ENCODE measurements around the gene DEF6.
"Not testable (repeated sequence)": the region's sequence is repeated elsewhere in the genome, so short reads cannot be mapped to it uniquely, and the experiment has no call there.

The DEF6 gene

GRCh38 chr6:35312076-35312800, 14.6 kb downstream of the DEF6 start:
- DNase-seq, result no peak

- no peak for DNase-seq
Observed at GRCh38 chr6:35312807-35313206, 15.2 kb downstream of the DEF6 start.

GRCh38 chr6:35317483-35318195, 20.0 kb downstream of the DEF6 start:
- no peak for DNase-seq

DNA sequence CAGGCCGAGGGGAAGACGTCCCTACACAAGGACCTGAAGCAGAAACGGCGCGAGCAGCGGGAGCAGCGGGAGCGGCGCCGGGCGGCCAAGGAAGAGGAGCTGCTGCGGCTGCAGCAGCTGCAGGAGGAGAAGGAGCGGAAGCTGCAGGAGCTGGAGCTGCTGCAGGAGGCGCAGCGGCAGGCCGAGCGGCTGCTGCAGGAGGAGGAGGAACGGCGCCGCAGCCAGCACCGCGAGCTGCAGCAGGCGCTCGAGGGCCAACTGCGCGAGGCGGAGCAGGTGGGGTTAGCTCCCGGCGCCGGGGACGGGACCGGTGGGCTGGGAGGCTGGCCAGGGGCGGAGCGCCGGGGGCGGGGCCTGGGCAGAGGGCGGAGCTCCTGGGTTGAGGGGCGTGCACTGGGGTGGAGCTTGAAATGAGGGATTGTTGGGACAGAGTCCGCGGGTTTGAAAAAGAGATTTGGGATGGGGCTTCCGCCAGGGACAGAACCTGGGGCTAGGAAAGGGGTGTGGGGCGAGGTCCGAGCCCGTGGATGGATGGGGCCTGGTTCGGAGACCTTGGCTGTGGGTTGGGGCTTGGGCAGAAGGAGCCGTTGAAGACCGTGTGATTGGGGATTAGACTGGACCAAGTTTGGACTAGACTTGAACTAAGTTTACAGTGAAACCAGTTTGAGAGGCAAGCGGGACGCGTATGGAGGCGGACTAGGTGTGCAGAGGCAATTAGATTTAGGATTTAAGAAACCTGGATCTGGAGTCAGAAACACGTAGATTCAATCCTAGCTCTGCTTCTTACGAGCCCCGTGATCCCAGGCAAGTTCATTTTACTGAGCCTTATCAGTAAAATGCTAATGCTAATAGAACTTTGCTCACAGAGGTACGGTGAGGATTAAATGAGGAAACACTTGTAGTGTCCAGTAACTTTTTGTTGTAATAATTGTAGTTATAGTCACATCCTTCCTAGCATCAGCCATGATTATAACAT, 20.9 kb downstream of the DEF6 start:
- peak; percentile 96 for DNase-seq

GRCh38 chr6:35319346-35320030, 21.9 kb downstream of the DEF6 start:
- peak; percentile 35 for DNase-seq

DNA sequence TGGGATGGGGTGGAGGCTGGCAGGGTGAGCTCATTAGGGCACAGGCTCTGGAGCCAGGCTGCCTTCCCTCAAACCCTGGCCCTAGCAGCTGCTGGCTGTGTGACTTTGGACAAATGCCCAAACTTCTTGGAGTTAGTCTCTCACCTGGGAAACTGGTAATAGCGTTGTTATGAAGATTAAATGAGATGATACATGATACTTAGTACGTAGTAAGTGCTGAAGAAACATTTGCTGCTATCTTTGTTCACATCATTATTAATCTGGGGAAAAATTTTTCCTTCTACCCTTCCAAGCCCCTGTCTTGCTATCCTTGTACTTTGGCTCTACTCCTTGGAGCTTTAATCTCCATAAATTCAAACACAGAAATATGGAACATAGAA, 22.4 kb downstream of the DEF6 start:
- no peak for DNase-seq

GRCh38 chr6:35321091-35321490, 23.5 kb downstream of the DEF6 start:
- DNase-seq, result no peak

DNA sequence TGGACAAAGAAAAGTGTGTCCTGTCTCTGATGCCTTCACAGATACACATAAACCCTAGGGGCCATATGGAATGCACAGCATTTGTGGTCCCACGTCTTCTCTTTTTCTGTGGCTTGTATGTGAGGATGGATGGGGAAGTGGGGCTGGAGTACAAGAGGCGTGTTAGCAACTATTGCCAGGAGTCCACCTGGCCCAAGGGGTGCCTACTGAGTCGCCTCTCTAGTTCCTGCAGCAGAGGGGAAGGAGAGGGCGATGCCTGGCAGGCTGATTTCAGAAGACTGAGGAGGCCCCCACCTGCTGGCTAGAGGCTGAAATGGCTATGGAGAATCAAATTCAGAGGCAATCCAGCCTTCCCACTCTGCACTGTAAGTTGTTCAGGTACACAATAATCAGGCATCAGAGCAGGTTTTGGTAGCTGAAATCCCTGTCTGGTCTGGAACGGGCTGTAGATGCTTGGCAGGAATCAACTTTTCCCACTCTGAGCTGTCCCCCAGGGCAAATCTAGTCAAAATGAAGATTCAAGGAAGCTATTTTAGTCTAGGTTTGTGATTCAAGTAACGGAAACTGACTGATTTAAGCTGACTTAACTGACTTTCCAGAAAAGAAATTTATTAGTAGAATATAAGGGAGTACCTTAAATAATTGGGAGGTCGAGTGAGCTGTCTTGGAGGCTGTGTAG, 29.9 kb downstream of the DEF6 start:
- peak; percentile 81 for DNase-seq

DNA sequence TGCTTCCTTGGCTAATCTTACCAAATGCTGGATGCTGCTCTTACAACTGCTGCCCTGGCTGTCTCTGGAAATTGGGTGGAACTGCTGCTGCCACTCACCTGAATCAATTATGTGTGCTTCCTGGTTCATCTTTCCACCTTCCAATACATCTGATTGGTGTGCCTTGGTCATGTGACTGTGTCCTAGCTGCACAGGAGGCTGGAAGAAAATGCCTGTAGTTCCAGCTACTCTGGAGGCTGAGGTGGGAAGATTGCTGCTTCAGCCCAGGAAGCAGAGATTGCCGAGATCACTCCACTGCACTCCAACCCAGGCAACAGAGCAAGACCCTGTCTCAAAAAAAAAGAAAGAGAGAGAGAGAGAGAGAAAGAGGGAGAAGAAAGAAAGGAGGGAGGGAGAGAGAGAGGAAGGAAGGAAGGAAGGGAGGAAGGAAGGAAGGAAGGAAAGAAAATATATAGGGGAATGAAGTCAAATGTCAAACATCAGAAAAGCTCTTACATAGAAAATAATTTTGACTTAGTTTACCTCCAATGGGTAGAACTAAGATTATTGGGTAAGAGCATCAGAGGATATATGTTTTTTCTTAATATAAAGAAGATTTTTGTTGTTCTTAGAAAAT, 30.6 kb downstream of the DEF6 start:
- DNase-seq, result no peak

GRCh38 chr6:35328965-35329364, 31.3 kb downstream of the DEF6 start:
- not testable (repeated sequence) for DNase-seq

GRCh38 chr6:35330541-35331119, 33.0 kb downstream of the DEF6 start:
- peak; percentile 61 for DNase-seq

- not testable (repeated sequence) for DNase-seq
Observed at GRCh38 chr6:35332074-35332887, 34.7 kb downstream of the DEF6 start.

- DNase-seq, result no peak
Observed at GRCh38 chr6:35341557-35341956, 43.9 kb downstream of the DEF6 start.

- peak; percentile 99 for DNase-seq
Observed at GRCh38 chr6:35342258-35343091, 44.9 kb downstream of the DEF6 start, which contains the start of gene PPARD. Gene PPARD (plus strand): TSS chr6:35342558. CDS start chr6:35411088, 68,530 bp downstream.

- DNase-seq, result no peak
Observed at GRCh38 chr6:35343092-35343834, 45.6 kb downstream of the DEF6 start.

DNA sequence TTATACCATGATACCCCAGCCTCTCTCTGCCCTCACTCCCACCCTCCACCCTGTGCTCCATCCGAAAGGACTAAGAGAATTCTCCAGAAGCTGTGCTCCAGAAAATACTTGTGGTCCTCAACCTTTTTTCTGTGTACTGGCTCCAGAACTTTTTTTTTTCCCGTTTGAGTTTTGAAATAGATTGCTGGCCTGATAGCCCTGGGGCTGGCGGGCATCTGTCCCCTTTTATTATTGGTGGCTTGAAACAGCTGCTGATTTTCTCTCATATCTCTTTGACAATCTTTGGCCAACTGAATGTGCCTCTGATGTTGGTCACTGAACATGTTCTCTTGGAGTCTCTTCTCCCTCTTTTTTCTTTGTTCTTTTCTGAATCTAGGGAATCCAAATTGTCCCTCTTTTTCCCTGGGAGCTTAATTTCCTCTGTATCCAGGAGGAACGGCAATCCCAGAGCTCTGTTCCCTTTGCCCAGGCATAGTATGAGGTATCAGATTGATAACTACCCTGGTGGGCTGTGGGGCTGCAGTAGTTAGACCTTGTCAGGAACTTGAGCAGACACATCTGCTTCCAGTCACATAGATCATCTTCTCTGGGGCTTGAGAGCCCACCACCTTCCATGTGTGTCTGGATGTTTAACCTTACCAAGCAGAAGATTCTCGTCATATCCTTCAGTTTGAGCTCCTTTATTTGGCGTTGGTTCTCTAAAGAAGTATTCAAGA, 46.4 kb downstream of the DEF6 start:
- no peak for DNase-seq

GRCh38 chr6:35351422-35351821, 53.8 kb downstream of the DEF6 start:
- DNase-seq, result no peak

DNA sequence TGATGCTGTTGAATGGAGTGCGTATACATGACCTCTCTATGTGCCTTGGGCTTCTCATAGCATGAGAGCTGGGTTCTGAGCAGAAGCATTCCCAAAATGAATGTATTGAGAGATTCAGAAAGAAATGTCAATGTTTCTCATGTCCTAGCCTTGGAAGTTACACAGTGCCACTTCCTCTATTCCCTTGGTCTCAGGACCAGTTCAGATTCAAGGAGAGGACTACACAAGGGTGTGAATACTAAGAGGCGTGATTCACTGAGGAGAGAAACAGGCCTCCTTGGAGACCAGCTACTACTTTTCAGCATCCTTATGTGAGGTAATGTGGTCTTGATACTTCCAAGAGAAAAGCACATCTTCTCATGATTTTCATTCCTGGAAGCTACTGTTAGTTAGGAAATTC, 55.1 kb downstream of the DEF6 start:
- DNase-seq, result no peak
